Suprapubic skin (tissue), 4 donors: Measurements from ENCODE around the gene CTSZ. TPM values are rescaled to one million over a fixed set of nuclear protein-coding genes. Genes with fewer than 3 reads are reported as not detected.

Source experiments
- DNase-seq, 2 donors: peaks; one replicate each; pipeline ENCODE4 v3.0.0-alpha.2; 2019; ENCODE audit warnings: low spot score in 2 of 2
- H3K27ac ChIP-seq: fragments of 200-600 bp; sonication (generic); one replicate; pipeline ENCODE4 v1.5.1; 2019
- H3K27me3 ChIP-seq: fragments of 200-600 bp; sonication (generic); one replicate; pipeline ENCODE4 v1.5.1; 2019
- H3K36me3 ChIP-seq: fragments of 200-600 bp; sonication (generic); one replicate; pipeline ENCODE4 v1.5.1; 2019
- H3K4me1 ChIP-seq: fragments of 200-600 bp; sonication (generic); one replicate; pipeline ENCODE4 v1.5.1; 2019
- H3K4me3 ChIP-seq: fragments of 200-600 bp; sonication (generic); one replicate; pipeline ENCODE4 v1.5.1; 2019; ENCODE audit warnings: mild to moderate bottlenecking
- H3K9me3 ChIP-seq: fragments of 200-600 bp; sonication (generic); one replicate; pipeline ENCODE4 v1.5.1; 2019
- CTCF ChIP-seq, 2 donors: fragments of 200-600 bp in 1 of 2; fragments of 450-650 bp in 1 of 2; sonication (generic) in 1 of 2; IDR thresholded peaks; one replicate each; pipeline ENCODE4 v1.5.1; 2016 to 2019; ENCODE audit warnings: antibody characterized with exemption in 2 of 2, mild to moderate bottlenecking in 1 of 2, moderate library complexity in 1 of 2
- EP300 ChIP-seq: sonication (generic); formaldehyde crosslinking; IDR thresholded peaks from one replicate; pipeline ENCODE4 v1.6.1; 2017; ENCODE audit warnings: antibody characterized with exemption
- POLR2A ChIP-seq, 2 donors: fragments of 450-650 bp; IDR thresholded peaks; one replicate each; pipeline ENCODE4 v1.6.1; 2017; ENCODE audit warnings: antibody characterized with exemption in 2 of 2, mild to moderate bottlenecking in 2 of 2, moderate library complexity in 2 of 2
- POLR2AphosphoS5 ChIP-seq, 3 donors: sonication (generic); formaldehyde crosslinking; IDR thresholded peaks; one replicate each; pipeline ENCODE4 v1.6.1; 2017; ENCODE audit warnings: antibody characterized with exemption in 3 of 3
- WGBS: methylation state at CpG from one replicate; pipeline ENCODE4 v1.1.5; 2018; 5-methylcytosine and 5-hydroxymethylcytosine counted together
- total RNA-seq, 4 donors: library from RNA; depleted of rRNA; stranded (reverse); fragments of >200 nt; gene quantifications; one replicate each; pipeline ENCODE4 v1.1.0, GENCODE V29; 2016

CTSZ gene
- total RNA-seq, 4 donors from 2014 or later, result 25.6 to 38.7 (median 34.7) TPM

GRCh38 chr20:58988565-58988882 lies 18.5 kb downstream of the CTSZ start:
- no peak overlapping the region for H3K4me3 ChIP-seq
- H3K9me3 ChIP-seq, result no peaks in the 10 kb centered on the region
- peaks cover 17% of the 10 kb centered on the region for H3K4me1 ChIP-seq
- TF ChIP-seq POLR2AphosphoS5 (IDR thresholded peaks at IDR 0.05) (no peak), EP300 (no peak), POLR2A (IDR thresholded peaks at IDR 0.05) (no peak), CTCF (IDR thresholded peaks at IDR 0.05) (no peak)
- peaks cover 73% of the 10 kb centered on the region for H3K36me3 ChIP-seq
- peak in 1 of 2 donors; percentile 18 for DNase-seq
- H3K27me3 ChIP-seq, result no peaks in the 10 kb centered on the region
- H3K27ac ChIP-seq, result no peak overlapping the region
- 89% methylated on average over 6 of the region's 6 CpGs for WGBS

DNA sequence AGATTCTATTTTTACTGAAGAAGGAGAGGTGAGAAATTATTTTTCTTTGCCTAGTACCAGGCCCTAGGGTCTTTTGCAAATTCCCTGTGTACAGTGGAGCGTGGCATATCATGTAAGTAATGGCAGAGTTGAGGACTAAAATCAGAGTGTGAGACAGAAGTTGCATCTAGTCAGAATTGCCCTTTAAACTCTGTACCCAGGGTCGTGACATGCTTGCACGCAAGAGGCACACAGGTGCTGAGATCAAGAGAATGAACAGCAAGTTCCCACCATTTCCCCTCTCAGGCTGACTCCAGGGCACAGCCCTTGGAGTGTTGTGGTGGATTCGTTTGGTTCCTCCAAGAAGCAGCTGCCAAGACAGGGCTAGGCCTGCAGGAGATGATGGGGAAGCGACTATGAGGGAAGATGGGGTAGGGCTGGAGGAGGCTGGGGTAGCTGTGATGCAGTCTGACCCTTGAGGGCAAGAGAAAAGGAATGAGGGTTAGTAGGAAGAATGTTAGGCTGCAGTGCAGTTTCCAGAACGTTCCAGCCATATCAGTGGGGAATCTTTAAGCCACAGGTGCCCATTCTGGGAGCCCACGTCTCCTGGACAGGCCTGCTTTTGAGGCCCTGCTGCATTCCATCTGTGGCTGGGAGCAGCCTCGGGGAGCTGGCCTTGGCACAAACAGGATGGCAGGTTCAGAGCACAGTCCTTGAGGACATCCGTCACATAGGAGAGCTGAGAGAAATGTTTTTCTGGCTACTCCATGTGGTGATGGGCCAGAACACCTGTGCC lies 19.1 kb downstream of the CTSZ start:
- Histone ChIP-seq H3K36me3 (peaks cover 68% of the 10 kb centered on the region), H3K9me3 (no peaks in the 10 kb centered on the region), H3K27me3 (no peaks in the 10 kb centered on the region), H3K4me1 (peaks cover 21% of the 10 kb centered on the region), H3K4me3 (no peak overlapping the region), H3K27ac (no peak overlapping the region)
- DNase-seq, result peak; percentile 5 to 48
- TF ChIP-seq CTCF (IDR thresholded peaks at IDR 0.05), result no peak
- TF ChIP-seq POLR2AphosphoS5 (IDR thresholded peaks at IDR 0.05), result no peak
- no peak for TF ChIP-seq EP300
- no peak for TF ChIP-seq POLR2A (IDR thresholded peaks at IDR 0.05)
- WGBS, result 79% methylated on average over 8 of the region's 9 CpGs

GRCh38 chr20:58986968-58987517 lies 20.0 kb downstream of the CTSZ start:
- 90% methylated on average over 8 of the region's 8 CpGs for whole genome bisulfite sequencing
- DNase-seq, result peak in 1 of 2 donors; percentile 32
- H3K36me3 ChIP-seq, result peaks cover 58% of the 10 kb centered on the region

DNA sequence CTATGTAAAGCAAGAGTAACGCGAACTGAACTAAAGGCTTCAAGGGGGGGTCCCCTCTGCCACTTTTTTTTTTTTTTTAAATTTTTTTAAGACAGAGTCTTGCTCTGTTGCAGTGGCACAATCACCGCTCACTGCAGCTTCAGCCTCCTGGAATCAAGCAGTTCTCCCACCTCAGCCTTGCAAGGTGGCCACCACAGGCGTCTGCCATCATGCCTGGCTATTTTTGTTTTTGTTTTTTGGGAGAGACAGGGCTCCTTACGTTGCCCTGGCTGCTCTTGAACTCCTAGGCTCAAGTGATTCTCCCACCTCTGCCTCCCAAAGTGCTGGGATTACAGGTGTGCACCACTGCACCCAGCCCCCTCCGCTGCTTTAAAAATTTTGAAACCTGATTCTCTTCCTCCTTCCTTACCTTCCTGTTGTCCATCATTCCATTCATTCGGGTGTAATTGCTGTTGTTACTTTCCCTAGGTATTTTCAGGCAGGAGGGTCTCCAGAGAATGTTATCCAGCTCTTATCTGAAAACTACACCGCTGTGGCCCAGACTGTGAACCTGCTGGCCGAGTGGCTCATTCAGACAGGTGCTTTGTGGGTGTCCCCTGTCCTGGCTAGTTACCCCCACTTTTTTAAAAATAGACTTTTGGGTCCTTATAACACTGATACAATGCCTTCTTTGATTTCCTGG lies 20.6 kb downstream of the CTSZ start:
- Histone ChIP-seq H3K4me1 (peaks cover 35% of the 10 kb centered on the region), H3K4me3 (no peak overlapping the region), H3K27ac (no peak overlapping the region), H3K36me3 (peaks cover 52% of the 10 kb centered on the region), H3K27me3 (no peaks in the 10 kb centered on the region), H3K9me3 (no peaks in the 10 kb centered on the region)
- no peak for TF ChIP-seq CTCF (IDR thresholded peaks at IDR 0.05)
- no peak for TF ChIP-seq POLR2AphosphoS5 (IDR thresholded peaks at IDR 0.05)
- TF ChIP-seq EP300, result no peak
- no peak for TF ChIP-seq POLR2A (IDR thresholded peaks at IDR 0.05)
- peak in 1 of 2 donors; percentile 29 for DNase-seq
- 77% methylated on average over 9 of the region's 9 CpGs for WGBS

More at GRCh38 chr20:58986968-58987517, 20.0 kb downstream of the CTSZ start:
- peaks cover 31% of the 10 kb centered on the region for H3K4me1 ChIP-seq
- H3K27ac ChIP-seq, result no peak overlapping the region
- no peak overlapping the region for H3K4me3 ChIP-seq
- H3K9me3 ChIP-seq, result no peaks in the 10 kb centered on the region
- TF ChIP-seq POLR2AphosphoS5 (IDR thresholded peaks at IDR 0.05), result no peak
- no peak for TF ChIP-seq POLR2A (IDR thresholded peaks at IDR 0.05)
- no peaks in the 10 kb centered on the region for H3K27me3 ChIP-seq

- WGBS, result 50% methylated on average over 5 of the region's 5 CpGs
- peak in 1 of 2 donors; percentile 49 for DNase-seq
- no peak overlapping the region for H3K27ac ChIP-seq
- H3K27me3 ChIP-seq, result no peaks in the 10 kb centered on the region
- H3K4me3 ChIP-seq, result no peak overlapping the region
- TF ChIP-seq POLR2AphosphoS5 (IDR thresholded peaks at IDR 0.05) (no peak), EP300 (no peak), POLR2A (IDR thresholded peaks at IDR 0.05) (no peak), CTCF (IDR thresholded peaks at IDR 0.05) (no peak)
- no peaks in the 10 kb centered on the region for H3K9me3 ChIP-seq
- H3K4me1 ChIP-seq, result peaks cover 36% of the 10 kb centered on the region
- H3K36me3 ChIP-seq, result peaks cover 44% of the 10 kb centered on the region
These were observed 21.4 kb downstream of the CTSZ start for GRCh38 chr20:58985656-58986055.
